Measurements from ENCODE around the gene MBNL2. TPM values are rescaled to one million over a fixed set of nuclear protein-coding genes. Genes with fewer than 3 reads are reported as not detected.

MBNL2 gene
- total and polyA plus RNA-seq, 2 of the 4 experiments (the other 2 are of a cell fraction): 26.9 to 103 TPM

GRCh38 chr13:97219226-97219625, 2.9 kb upstream of the MBNL2 start:
- no peak overlapping the region for H3K18ac ChIP-seq (ENCODE audit: low read depth, low read length)
- H3K23ac ChIP-seq (ENCODE audit: low read depth, low read length): no peak overlapping the region
- no peak for DNase-seq
- no peaks in the 10 kb centered on the region for H3K27me3 ChIP-seq (ENCODE audit: control insufficient read depth, insufficient read depth, low read length)
- H3K9ac ChIP-seq (ENCODE audit: low read depth, low read length): no peak overlapping the region
- no peak for TF ChIP-seq RAD21 (IDR thresholded peaks at IDR 0.05; ENCODE audit: low read length)
- TF ChIP-seq, protein P1, sequence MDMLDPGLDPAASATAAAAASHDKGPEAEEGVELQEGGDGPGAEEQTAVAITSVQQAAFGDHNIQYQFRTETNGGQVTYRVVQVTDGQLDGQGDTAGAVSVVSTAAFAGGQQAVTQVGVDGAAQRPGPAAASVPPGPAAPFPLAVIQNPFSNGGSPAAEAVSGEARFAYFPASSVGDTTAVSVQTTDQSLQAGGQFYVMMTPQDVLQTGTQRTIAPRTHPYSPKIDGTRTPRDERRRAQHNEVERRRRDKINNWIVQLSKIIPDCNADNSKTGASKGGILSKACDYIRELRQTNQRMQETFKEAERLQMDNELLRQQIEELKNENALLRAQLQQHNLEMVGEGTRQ (IDR thresholded peaks at IDR 0.05; ENCODE audit: low read depth, low read length): no peak
- no peak for TF ChIP-seq RFX5 (IDR thresholded peaks at IDR 0.05; ENCODE audit: low read depth, low read length)
- no peak for TF ChIP-seq MAFK (IDR thresholded peaks at IDR 0.05; ENCODE audit: low read depth, low read length)
- TF ChIP-seq, protein P2, sequence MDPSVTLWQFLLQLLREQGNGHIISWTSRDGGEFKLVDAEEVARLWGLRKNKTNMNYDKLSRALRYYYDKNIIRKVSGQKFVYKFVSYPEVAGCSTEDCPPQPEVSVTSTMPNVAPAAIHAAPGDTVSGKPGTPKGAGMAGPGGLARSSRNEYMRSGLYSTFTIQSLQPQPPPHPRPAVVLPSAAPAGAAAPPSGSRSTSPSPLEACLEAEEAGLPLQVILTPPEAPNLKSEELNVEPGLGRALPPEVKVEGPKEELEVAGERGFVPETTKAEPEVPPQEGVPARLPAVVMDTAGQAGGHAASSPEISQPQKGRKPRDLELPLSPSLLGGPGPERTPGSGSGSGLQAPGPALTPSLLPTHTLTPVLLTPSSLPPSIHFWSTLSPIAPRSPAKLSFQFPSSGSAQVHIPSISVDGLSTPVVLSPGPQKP (IDR thresholded peaks at IDR 0.05; ENCODE audit: borderline replicate concordance, low read depth, low read length): no peak
- TF ChIP-seq POLR2A (IDR thresholded peaks at IDR 0.05; ENCODE audit: low read depth, low read length): no peak
- TF ChIP-seq MXI1 (IDR thresholded peaks at IDR 0.05; ENCODE audit: borderline replicate concordance, low read depth, low read length): no peak
- TF ChIP-seq BHLHE40 (IDR thresholded peaks at IDR 0.05; ENCODE audit: low read depth, low read length): no peak
- TF ChIP-seq MAZ (IDR thresholded peaks at IDR 0.05; ENCODE audit: borderline replicate concordance, low read depth, low read length): no peak
- TF ChIP-seq FOS (IDR thresholded peaks at IDR 0.05; ENCODE audit: low read depth, low read length): no peak
- no peak for TF ChIP-seq RCOR1 (IDR thresholded peaks at IDR 0.05; ENCODE audit: insufficient replicate concordance, low read length)
- no peak for TF ChIP-seq NFE2L2 (IDR thresholded peaks at IDR 0.05; ENCODE audit: low read depth, low read length)
- TF ChIP-seq CEBPB (IDR thresholded peaks at IDR 0.05; ENCODE audit: low read depth, low read length): no peak
- TF ChIP-seq CTCF (conservative IDR thresholded peaks at IDR 0.05; ENCODE audit: low read depth, low read length): no peak
- no peak for TF ChIP-seq CHD1 (IDR thresholded peaks at IDR 0.05; ENCODE audit: low read depth, low read length)
- TF ChIP-seq SMC3 (IDR thresholded peaks at IDR 0.05; ENCODE audit: low read depth, low read length): no peak
- POLR2A ChIA-PET (ENCODE audit: unreplicated experiment): no interaction called here
- dilution Hi-C loops (cut with HindIII; ENCODE audit: low sequenced_read_pairs, unreplicated experiment) (no loop called here), in situ Hi-C loops (cut with MboI; ENCODE audit: low sequenced_read_pairs) (no loop called here), intact Hi-C loops (cut with micrococcal nuclease) (no loop called here)
- H3K4ac ChIP-seq (ENCODE audit: low read depth, low read length): no peak overlapping the region
- H3K4me3 ChIP-seq (ENCODE audit: insufficient read depth, low read depth, low read length): no peak overlapping the region
- H3K4me1 ChIP-seq (ENCODE audit: control insufficient read depth, insufficient read depth, low read length): no peaks in the 10 kb centered on the region
- no peak overlapping the region for H2BK15ac ChIP-seq (ENCODE audit: low read depth, low read length)
- no peak overlapping the region for H4K91ac ChIP-seq (ENCODE audit: insufficient read depth, low read depth, low read length)
- no peak overlapping the region for H3K14ac ChIP-seq (replicated peaks; ENCODE audit: low read depth, low read length)
- no peak overlapping the region for H2BK120ac ChIP-seq (ENCODE audit: low read depth, low read length)
- H2BK20ac ChIP-seq (ENCODE audit: low read depth, low read length): no peak overlapping the region
- H3K9me1 ChIP-seq (ENCODE audit: insufficient read depth, low read length): no peaks in the 10 kb centered on the region
- no peak overlapping the region for H4K5ac ChIP-seq (ENCODE audit: low read depth, low read length)
- H3K36me3 ChIP-seq (ENCODE audit: control insufficient read depth, insufficient read depth, low read length): no peaks in the 10 kb centered on the region
- BruUV-seq (replicated peaks): no TSS peak
- H4K20me1 ChIP-seq (ENCODE audit: insufficient read depth, low read length): no peaks in the 10 kb centered on the region
- peaks cover 0 to 3% of the 10 kb centered on the region in 2 experiments; a peak in 1 of 4 replicates for H3K79me1 ChIP-seq (ENCODE audit: low read depth in 1 of 2, low read length in 2 of 2)
- no peak overlapping the region for H2AK9ac ChIP-seq (replicated peaks; ENCODE audit: low read depth, low read length, poor library complexity)
- no peak overlapping the region for H2AK5ac ChIP-seq (ENCODE audit: low read depth, low read length)
- no peak overlapping the region for H4K8ac ChIP-seq (ENCODE audit: low read depth in 2 of 2, low read length in 2 of 2)
- no peak overlapping the region for H3K27ac ChIP-seq (ENCODE audit: insufficient read depth, low read length)
- H3K56ac ChIP-seq (ENCODE audit: extremely low read depth, insufficient read depth, low read length): no peak overlapping the region
- 83% methylated on average over 1 of the region's 2 CpGs; no CpG with 5 or more reads in 1 of the 2 experiments for WGBS, 2 experiments (ENCODE audit: extremely low coverage in 2 of 2, insufficient read length in 1 of 2)
- ATAC-seq (ENCODE audit: low read depth): no peak
- H3K9me3 ChIP-seq (ENCODE audit: control insufficient read depth, insufficient read depth, low read length): no peaks in the 10 kb centered on the region
- H2AFZ ChIP-seq (replicated peaks; ENCODE audit: low read length, poor library complexity): no peak overlapping the region
- H3K4me2 ChIP-seq (ENCODE audit: low read depth, low read length): no peak overlapping the region
- CTCF ChIA-PET: interaction anchor here (1.0 kb wide), 1 partner anchor 109 kb away, joined by 4 read pairs; no protein-coding TSS in a partner anchor
- H2BK5ac ChIP-seq (ENCODE audit: low read depth, low read length, poor library complexity, severe bottlenecking): no peak overlapping the region

Measured in IMR-90 (cell line).